Islet of Langerhans (tissue), 1 donor: ENCODE results near the gene ZACN.
"Not testable (repeated sequence)": the region's sequence is repeated elsewhere in the genome, so short reads cannot be mapped to it uniquely, and the experiment has no call there.

ENCODE experiments used
- FAIRE-seq: peaks from one replicate; lab custom pipeline; 2011; peaks lifted over from hg19 to GRCh38; lab: Jason Lieb, UNC

Gene ZACN

GRCh38 chr17:76078860-76079534, at the start of gene ZACN:
ZACN (plus strand) TSS chr17:76079182; CDS start chr17:76079265, 83 bp downstream.
- no peak for FAIRE-seq

- FAIRE-seq, result no peak
These were observed 46.8 kb upstream of the ZACN start for GRCh38 chr17:76032073-76032779.

GRCh38 chr17:76032780-76033108, 46.2 kb upstream of the ZACN start:
- no peak for FAIRE-seq

GRCh38 chr17:76033139-76033538, 45.8 kb upstream of the ZACN start:
- FAIRE-seq, result no peak

GRCh38 chr17:76034428-76035350, 44.3 kb upstream of the ZACN start:
- FAIRE-seq, result no peak

- FAIRE-seq, result no peak
These were observed 42.3 kb upstream of the ZACN start for GRCh38 chr17:76036497-76037261.

- FAIRE-seq, result no peak
These were observed 40.9 kb upstream of the ZACN start for GRCh38 chr17:76038050-76038449.

GRCh38 chr17:76039121-76039520, 39.9 kb upstream of the ZACN start:
- no peak for FAIRE-seq

- FAIRE-seq, result no peak
These were observed 38.6 kb upstream of the ZACN start for GRCh38 chr17:76040376-76040775.

- not testable (repeated sequence) for FAIRE-seq
These were observed 36.1 kb upstream of the ZACN start for GRCh38 chr17:76042868-76043267.

- not testable (repeated sequence) for FAIRE-seq
These were observed 34.4 kb upstream of the ZACN start for GRCh38 chr17:76044475-76045007.

GRCh38 chr17:76046064-76046463, 32.9 kb upstream of the ZACN start:
- no peak for FAIRE-seq

- FAIRE-seq, result no peak
These were observed 30.9 kb upstream of the ZACN start for GRCh38 chr17:76048025-76048605.

GRCh38 chr17:76048711-76049110, 30.3 kb upstream of the ZACN start:
- no peak for FAIRE-seq

GRCh38 chr17:76049239-76049638, 29.7 kb upstream of the ZACN start:
- FAIRE-seq, result no peak

- FAIRE-seq, result no peak
These were observed 29.0 kb upstream of the ZACN start for GRCh38 chr17:76049836-76050537.

- FAIRE-seq, result no peak
These were observed 28.2 kb upstream of the ZACN start for GRCh38 chr17:76050538-76051467.

GRCh38 chr17:76051561-76051960, 27.4 kb upstream of the ZACN start:
- FAIRE-seq, result no peak

GRCh38 chr17:76053246-76054111, 25.5 kb upstream of the ZACN start:
- FAIRE-seq, result no peak
